ENCODE data around the gene MYH8.

DNA sequence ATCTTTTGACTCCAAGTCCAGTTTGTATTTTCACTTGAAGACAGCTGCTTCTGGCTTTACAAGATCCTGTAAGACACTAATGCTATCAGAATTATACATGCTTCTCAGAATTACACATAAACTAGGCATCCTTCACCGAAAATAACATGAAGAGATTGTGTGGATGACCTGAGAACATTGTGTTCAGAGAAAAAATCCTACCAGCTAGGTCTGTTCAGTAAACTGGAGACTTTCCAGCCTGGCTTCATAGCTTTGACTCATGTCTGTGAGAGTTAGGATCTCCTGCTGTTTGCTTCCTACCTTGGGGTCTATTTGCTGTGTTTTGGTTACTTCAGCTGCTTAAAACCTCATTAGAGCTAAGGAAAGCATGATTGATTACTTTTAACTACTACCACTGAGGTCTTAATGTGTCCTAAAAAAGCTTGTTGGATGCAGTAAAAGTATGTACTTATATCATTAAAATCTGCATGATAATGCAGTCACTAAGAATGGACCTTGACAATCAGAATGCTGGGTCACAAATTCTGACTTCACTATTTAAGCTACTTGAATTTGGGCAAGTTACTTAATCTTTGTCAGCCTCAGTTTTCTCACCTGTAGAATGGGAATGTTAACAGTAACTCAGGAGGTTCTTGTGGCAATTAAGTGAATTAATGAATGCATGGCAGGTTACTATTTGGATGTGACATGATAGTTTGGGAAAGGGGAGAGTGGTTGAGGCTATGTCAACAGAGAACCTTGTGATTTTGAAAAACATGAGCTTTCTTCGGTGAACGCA is 40.9 kb downstream of the MYH8 start:
- TF ChIP-seq YY1 (IDR thresholded peaks at IDR 0.05; ENCODE audit: insufficient read depth, insufficient read length) = no peak
- TF ChIP-seq ZNF274 (IDR thresholded peaks at IDR 0.05; ENCODE audit: low read depth, low read length) = no peak
